Body of pancreas (tissue), 4 donors: ENCODE data around the gene CGB3. TPM values are rescaled to one million over a fixed set of nuclear protein-coding genes. Genes with fewer than 3 reads are reported as not detected.

Experiments used
- ATAC-seq: fragments of 150-250 bp; one replicate; pipeline ENCODE4 v1.9.1; 2016
- DNase-seq, 4 donors: peaks; one replicate each; pipeline ENCODE4 v3.0.0-alpha.2; 2019
- H3K27ac ChIP-seq, 4 donors: fragments of 200-600 bp; sonication (generic); 1 replicate in 3 of 4; 2 replicates in 1 of 4; pipeline versions ENCODE4 v1.5.1 to v1.6.1; 2016 to 2019; ENCODE audit warnings: mild to moderate bottlenecking in 1 of 4, mixed read lengths in 1 of 4, moderate library complexity in 1 of 4
- H3K27me3 ChIP-seq, 2 donors: fragments of 200-600 bp; sonication (generic); one replicate each; pipeline ENCODE4 v1.6.0; 2016; ENCODE audit warnings: mild to moderate bottlenecking in 1 of 2
- H3K36me3 ChIP-seq, 2 donors: fragments of 200-600 bp; sonication (generic); replicated peaks in 1 of 2; 2 replicates each; pipeline ENCODE4 v1.5.1; 2016; ENCODE audit warnings: low read depth in 2 of 2; ENCODE audit not compliant: insufficient read depth in 1 of 2
- H3K4me1 ChIP-seq: fragments of 200-600 bp; sonication (generic); one replicate; pipeline ENCODE4 v1.6.0; 2016
- H3K4me3 ChIP-seq, 2 donors: fragments of 200-600 bp; sonication (generic); 1 replicate in 1 of 2; 2 replicates in 1 of 2; pipeline ENCODE4 v1.5.1; 2016 to 2019
- H3K9me3 ChIP-seq, 3 donors: fragments of 200-600 bp; sonication (generic); 1 replicate in 2 of 3; 2 replicates in 1 of 3; pipeline ENCODE4 v1.5.1; 2016
- POLR2A ChIP-seq, 3 donors: fragments of 450-650 bp; IDR thresholded peaks; one replicate each; pipeline ENCODE4 v1.6.1; 2016; ENCODE audit warnings: antibody characterized with exemption in 3 of 3, mild to moderate bottlenecking in 2 of 3
- WGBS, 2 donors: methylation state at CpG; one replicate each; pipeline ENCODE4 v1.1.5; 2017; 5-methylcytosine and 5-hydroxymethylcytosine counted together
- intact Hi-C: fragments of 100-400 bp; cut with DNase I; formaldehyde crosslinking; loops from one replicate; pipeline ENCODE4 v1.15.1; 2023
- total RNA-seq, 2 donors: library from RNA; depleted of rRNA; stranded (reverse); fragments of >200 nt; gene quantifications; one replicate each; pipeline ENCODE4 v1.1.0, GENCODE V29; 2016
- TF ChIP-seq, protein P1 (sequence below), 7 experiments: fragments of 450-650 bp in 4 of 7; fragments of 200-600 bp in 3 of 7; sonication (generic) in 3 of 7; IDR thresholded peaks; one replicate each; pipeline ENCODE4 v1.5.1; 2016 to 2019; ENCODE audit warnings: antibody characterized with exemption in 7 of 7

The CGB3 gene
- total RNA-seq, 2 donors from 2014 or later, result not detected

- WGBS, 2 donors, result 90 to 92% methylated on average over 10 to 19 of the region's 22 CpGs
- no peak for TF ChIP-seq POLR2A (IDR thresholded peaks at IDR 0.05)
- TF ChIP-seq, protein P1, sequence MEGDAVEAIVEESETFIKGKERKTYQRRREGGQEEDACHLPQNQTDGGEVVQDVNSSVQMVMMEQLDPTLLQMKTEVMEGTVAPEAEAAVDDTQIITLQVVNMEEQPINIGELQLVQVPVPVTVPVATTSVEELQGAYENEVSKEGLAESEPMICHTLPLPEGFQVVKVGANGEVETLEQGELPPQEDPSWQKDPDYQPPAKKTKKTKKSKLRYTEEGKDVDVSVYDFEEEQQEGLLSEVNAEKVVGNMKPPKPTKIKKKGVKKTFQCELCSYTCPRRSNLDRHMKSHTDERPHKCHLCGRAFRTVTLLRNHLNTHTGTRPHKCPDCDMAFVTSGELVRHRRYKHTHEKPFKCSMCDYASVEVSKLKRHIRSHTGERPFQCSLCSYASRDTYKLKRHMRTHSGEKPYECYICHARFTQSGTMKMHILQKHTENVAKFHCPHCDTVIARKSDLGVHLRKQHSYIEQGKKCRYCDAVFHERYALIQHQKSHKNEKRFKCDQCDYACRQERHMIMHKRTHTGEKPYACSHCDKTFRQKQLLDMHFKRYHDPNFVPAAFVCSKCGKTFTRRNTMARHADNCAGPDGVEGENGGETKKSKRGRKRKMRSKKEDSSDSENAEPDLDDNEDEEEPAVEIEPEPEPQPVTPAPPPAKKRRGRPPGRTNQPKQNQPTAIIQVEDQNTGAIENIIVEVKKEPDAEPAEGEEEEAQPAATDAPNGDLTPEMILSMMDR (IDR thresholded peaks at IDR 0.05), result no peak
- no peaks in the 10 kb centered on the region for H3K27me3 ChIP-seq
- H3K27ac ChIP-seq, result no peak overlapping the region
- ATAC-seq (no peak), DNase-seq (no peak)
- no peaks in the 10 kb centered on the region for H3K36me3 ChIP-seq
- no peaks in the 10 kb centered on the region for H3K9me3 ChIP-seq
- peaks cover 26% of the 10 kb centered on the region for H3K4me1 ChIP-seq
- intact Hi-C loops, result no loop called here
- H3K4me3 ChIP-seq, result no peak overlapping the region
These were observed 33.0 kb downstream of the CGB3 start for GRCh38 chr19:48991011-48991609.

- no peak for TF ChIP-seq POLR2A (IDR thresholded peaks at IDR 0.05)
- TF ChIP-seq, protein P1 (IDR thresholded peaks at IDR 0.05), result no peak
- H3K27ac ChIP-seq, result no peak overlapping the region
- WGBS, 2 donors, result 72 to 77% methylated on average over 4 of the region's 4 CpGs
These were observed 33.7 kb downstream of the CGB3 start for GRCh38 chr19:48990400-48990799.

GRCh38 chr19:48989701-48990291 is 34.3 kb downstream of the CGB3 start:
- Histone ChIP-seq H3K27ac (no peak overlapping the region), H3K4me1 (peaks cover 23% of the 10 kb centered on the region), H3K4me3 (no peak overlapping the region), H3K27me3 (no peaks in the 10 kb centered on the region), H3K9me3 (no peaks in the 10 kb centered on the region), H3K36me3 (no peaks in the 10 kb centered on the region)
- no peak for ATAC-seq
- TF ChIP-seq POLR2A (IDR thresholded peaks at IDR 0.05), result no peak
- TF ChIP-seq, protein P1 (IDR thresholded peaks at IDR 0.05), result no peak
- intact Hi-C loops, result no loop called here
- no peak for DNase-seq
- 84 to 93% methylated on average over 14 to 15 of the region's 17 CpGs for WGBS, 2 donors

More at GRCh38 chr19:48990400-48990799, 33.7 kb downstream of the CGB3 start:
- DNase-seq, result no peak
- H3K4me3 ChIP-seq, result no peak overlapping the region
- no peaks in the 10 kb centered on the region for H3K36me3 ChIP-seq
- H3K27me3 ChIP-seq, result no peaks in the 10 kb centered on the region
- intact Hi-C loops, result no loop called here
- H3K9me3 ChIP-seq, result no peaks in the 10 kb centered on the region
- peaks cover 26% of the 10 kb centered on the region for H3K4me1 ChIP-seq
- no peak for ATAC-seq

- 94 to 95% methylated on average over 9 of the region's 9 CpGs for WGBS, 2 donors
- no peak for TF ChIP-seq POLR2A (IDR thresholded peaks at IDR 0.05)
- TF ChIP-seq, protein P1 (IDR thresholded peaks at IDR 0.05), result no peak
- no peak for ATAC-seq
- DNase-seq, result no peak
- Histone ChIP-seq H3K9me3 (no peaks in the 10 kb centered on the region), H3K4me1 (peaks cover 15% of the 10 kb centered on the region), H3K27ac (no peak overlapping the region), H3K4me3 (no peak overlapping the region), H3K27me3 (no peaks in the 10 kb centered on the region), H3K36me3 (no peaks in the 10 kb centered on the region)
- intact Hi-C loops, result no loop called here
These were observed 35.3 kb downstream of the CGB3 start for GRCh38 chr19:48988860-48989259.

DNA sequence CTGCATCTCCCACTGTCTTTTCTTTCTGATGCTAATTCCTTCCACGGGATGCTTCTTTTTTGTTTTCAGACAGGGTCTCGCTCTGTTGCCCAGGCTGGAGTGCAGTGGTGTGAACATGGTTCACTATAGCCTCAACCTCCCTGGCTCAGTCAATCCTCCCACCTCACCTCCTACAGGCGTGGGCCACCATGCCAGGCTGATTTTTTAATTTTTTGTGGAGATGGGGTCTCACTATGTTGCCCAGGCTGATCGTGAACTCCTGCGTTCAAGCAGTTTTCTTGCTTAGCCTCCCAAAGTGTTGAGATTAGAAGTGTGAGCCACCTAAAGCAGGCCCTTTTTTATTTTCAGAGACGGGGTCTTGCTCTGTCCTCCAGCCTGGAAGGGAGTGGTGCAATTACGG is 35.8 kb downstream of the CGB3 start:
- no peak for TF ChIP-seq POLR2A (IDR thresholded peaks at IDR 0.05)
- TF ChIP-seq, protein P1 (IDR thresholded peaks at IDR 0.05), result no peak
- DNase-seq, result no peak
- ATAC-seq, result no peak
- Histone ChIP-seq H3K27me3 (no peaks in the 10 kb centered on the region), H3K27ac (no peak overlapping the region), H3K4me1 (peaks cover 15% of the 10 kb centered on the region), H3K9me3 (no peaks in the 10 kb centered on the region), H3K36me3 (no peaks in the 10 kb centered on the region), H3K4me3 (no peak overlapping the region)
- 89 to 95% methylated on average over 7 of the region's 7 CpGs for WGBS, 2 donors
- intact Hi-C loops, result no loop called here
